ENCODE measurements around the gene EMC6. TPM values are rescaled to one million over a fixed set of nuclear protein-coding genes. Genes with fewer than 3 reads are reported as not detected.

The EMC6 gene
- total RNA-seq, 5 donors from 2014 or later (not counting 1 experiment from before 2014, with no cell fraction given) = 22.4 to 36.2 (median 33.6) TPM

DNA sequence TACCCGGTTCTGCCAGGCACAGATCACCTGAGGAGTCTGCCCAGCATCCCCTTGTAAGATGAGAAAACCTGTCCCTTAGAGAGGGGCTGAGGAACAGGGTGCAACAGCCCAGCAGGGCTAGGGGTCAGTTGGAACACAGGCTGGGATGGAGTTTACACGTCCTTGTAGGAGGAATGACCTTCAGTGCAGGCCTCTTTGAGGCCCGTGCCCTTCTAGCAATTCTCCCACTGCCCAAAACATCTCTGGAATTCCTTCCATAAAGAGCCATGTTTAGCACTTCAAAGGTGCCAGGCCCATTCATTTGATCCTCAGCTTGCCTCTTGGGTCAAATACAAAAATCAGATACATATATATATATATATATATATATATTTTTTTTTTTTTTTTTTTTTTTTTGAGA is 27.6 kb upstream of the EMC6 start:
- Mint-ChIP-seq H3K36me3 (peaks cover 15% of the 10 kb centered on the region), H3K4me3 (no peak overlapping the region), H3K9me3 (no peaks in the 10 kb centered on the region), H3K27ac (no peak overlapping the region), H3K4me1 (peaks cover 10 to 16% (median 11%) of the 10 kb centered on the region in 3 donors), H3K27me3 (no peaks in the 10 kb centered on the region)
- Histone ChIP-seq H3K27ac (ENCODE audit: low read length) (no peak overlapping the region), H3K36me3 (ENCODE audit: control insufficient read depth in 2 of 2, extremely low read depth in 1 of 2, insufficient read depth in 1 of 2, low read length in 1 of 2) (no peaks in the 10 kb centered on the region), H3K27me3 (replicated peaks in 1 of 2; ENCODE audit: control insufficient read depth in 2 of 2, extremely low read depth in 1 of 2, insufficient read depth in 2 of 2, low read length in 1 of 2) (no peaks in the 10 kb centered on the region), H3K4me3 (ENCODE audit: control insufficient read depth in 1 of 2, extremely low read depth in 1 of 2, low read length in 1 of 2) (no peak overlapping the region), H3K9me3 (no peaks in the 10 kb centered on the region), H3K4me1 (ENCODE audit: control insufficient read depth in 1 of 2, extremely low read depth in 1 of 2, insufficient read depth in 2 of 2, low read length in 2 of 2) (peaks cover 0 to 11% of the 10 kb centered on the region in 2 experiments)
- no peak for ATAC-seq (replicated peaks in 1 of 4)
- ChIA-PET POLR2A (no interaction called here), CTCF (interaction anchor here in 1 of 2 donors (0.6 kb wide), 1 partner anchor 12 kb away, joined by 3 read pairs; no protein-coding TSS in a partner anchor)
- WGBS (ENCODE audit: insufficient coverage) = 85% methylated on average over 1 of the region's 3 CpGs
- DNase-seq = no peak

DNA sequence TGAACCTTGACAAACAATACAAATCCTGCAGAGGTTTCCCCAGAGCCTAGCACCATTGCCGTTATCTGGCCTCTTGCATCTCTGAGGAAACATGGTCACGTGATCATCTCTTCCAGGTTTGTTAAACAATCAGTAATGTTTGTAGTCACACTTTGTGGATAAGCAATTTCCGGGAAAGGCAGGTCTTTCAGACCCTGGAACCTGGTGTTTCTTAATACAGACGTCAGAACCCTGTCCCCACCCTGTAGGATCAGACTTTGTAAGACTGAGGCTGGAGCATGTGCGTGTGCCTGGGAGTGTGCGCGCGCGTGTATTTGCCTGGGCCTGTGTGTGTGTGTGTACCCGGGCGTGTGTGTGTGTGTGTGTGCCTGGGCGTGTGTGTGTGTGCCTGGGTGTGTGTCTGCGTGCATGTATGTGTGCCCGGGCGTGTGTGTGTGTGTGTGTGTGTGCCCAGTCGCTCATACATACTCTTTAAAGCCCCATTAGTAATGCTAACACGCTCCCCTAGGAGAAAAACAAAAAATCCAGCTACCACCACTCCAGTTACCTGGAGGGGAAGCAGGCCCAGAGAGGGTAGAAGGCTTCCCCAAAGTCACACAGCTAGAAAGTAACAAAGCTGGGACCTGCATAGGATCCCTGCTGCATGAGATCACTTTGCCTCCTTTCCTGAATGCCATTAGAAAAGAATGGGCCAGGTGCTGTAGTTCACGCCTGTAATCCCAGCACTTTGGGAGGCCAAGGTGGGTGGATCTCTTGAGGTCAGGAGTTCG is 26.7 kb upstream of the EMC6 start:
- H3K27ac ChIP-seq (ENCODE audit: low read length) = no peak overlapping the region
- H3K4me3 ChIP-seq (ENCODE audit: control insufficient read depth in 1 of 2, extremely low read depth in 1 of 2, low read length in 1 of 2) = no peak overlapping the region
- no peak overlapping the region for H3K4me3 Mint-ChIP-seq
- peaks cover 10 to 16% (median 11%) of the 10 kb centered on the region in 3 donors for H3K4me1 Mint-ChIP-seq
- ChIA-PET CTCF (no interaction called here), POLR2A (no interaction called here)
- 95% methylated on average over 4 of the region's 19 CpGs for WGBS (ENCODE audit: insufficient coverage)
- DNase-seq = no peak
- H3K36me3 ChIP-seq (ENCODE audit: control insufficient read depth in 2 of 2, extremely low read depth in 1 of 2, insufficient read depth in 1 of 2, low read length in 1 of 2) = no peaks in the 10 kb centered on the region
- no peaks in the 10 kb centered on the region for H3K9me3 ChIP-seq
- H3K27me3 ChIP-seq (replicated peaks in 1 of 2; ENCODE audit: control insufficient read depth in 2 of 2, extremely low read depth in 1 of 2, insufficient read depth in 2 of 2, low read length in 1 of 2) = no peaks in the 10 kb centered on the region
- peaks cover 15% of the 10 kb centered on the region for H3K36me3 Mint-ChIP-seq
- no peaks in the 10 kb centered on the region for H3K27me3 Mint-ChIP-seq
- ATAC-seq (replicated peaks in 1 of 4) = no peak
- H3K27ac Mint-ChIP-seq = no peak overlapping the region
- H3K9me3 Mint-ChIP-seq = no peaks in the 10 kb centered on the region
- H3K4me1 ChIP-seq (ENCODE audit: control insufficient read depth in 1 of 2, extremely low read depth in 1 of 2, insufficient read depth in 2 of 2, low read length in 2 of 2) = peaks cover 0 to 10% of the 10 kb centered on the region in 2 experiments

DNA sequence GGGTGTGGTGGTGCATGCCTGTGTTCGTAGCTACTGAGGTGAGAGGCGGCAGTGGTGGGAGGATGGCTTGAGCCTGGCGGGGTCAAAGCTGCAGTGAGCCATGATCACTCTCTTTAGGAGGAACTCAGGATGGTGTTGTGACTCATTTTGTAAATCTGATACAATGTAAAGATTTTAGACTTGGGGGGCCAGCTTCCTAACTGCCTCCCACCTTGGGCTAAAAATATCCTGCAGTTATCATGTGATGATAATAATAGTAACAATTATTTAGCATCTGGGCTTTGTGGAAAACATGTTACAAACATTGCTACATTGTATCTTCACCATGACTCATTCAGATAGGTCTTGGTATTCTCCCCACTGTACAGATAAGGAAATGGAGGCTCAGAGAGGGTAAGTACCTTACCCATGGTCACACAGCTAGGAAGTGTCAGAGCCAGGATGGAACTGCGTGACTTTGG is 24.7 kb upstream of the EMC6 start:
- CTCF ChIA-PET = no interaction called here
- no peak for DNase-seq
- no peak for ATAC-seq (replicated peaks in 1 of 4)
- no peak overlapping the region for H3K27ac Mint-ChIP-seq
- peaks cover 19% of the 10 kb centered on the region for H3K36me3 Mint-ChIP-seq
- Histone ChIP-seq H3K4me3 (ENCODE audit: control insufficient read depth in 1 of 2, extremely low read depth in 1 of 2, low read length in 1 of 2) (no peak overlapping the region), H3K9me3 (no peaks in the 10 kb centered on the region), H3K27me3 (replicated peaks in 1 of 2; ENCODE audit: control insufficient read depth in 2 of 2, extremely low read depth in 1 of 2, insufficient read depth in 2 of 2, low read length in 1 of 2) (no peaks in the 10 kb centered on the region), H3K4me1 (ENCODE audit: control insufficient read depth in 1 of 2, extremely low read depth in 1 of 2, insufficient read depth in 2 of 2, low read length in 2 of 2) (peaks cover 0 to 3% of the 10 kb centered on the region in 2 experiments), H3K27ac (ENCODE audit: low read length) (no peak overlapping the region), H3K36me3 (ENCODE audit: control insufficient read depth in 2 of 2, extremely low read depth in 1 of 2, insufficient read depth in 1 of 2, low read length in 1 of 2) (peaks cover 0 to 4% of the 10 kb centered on the region in 2 donors)
- no peak overlapping the region for H3K4me3 Mint-ChIP-seq
- H3K9me3 Mint-ChIP-seq = no peaks in the 10 kb centered on the region
- H3K27me3 Mint-ChIP-seq = no peaks in the 10 kb centered on the region
- POLR2A ChIA-PET = no interaction called here
- WGBS (ENCODE audit: insufficient coverage) = 92% methylated on average over 3 of the region's 4 CpGs
- peaks cover 0 to 7% (median 0%) of the 10 kb centered on the region in 3 donors for H3K4me1 Mint-ChIP-seq

DNA sequence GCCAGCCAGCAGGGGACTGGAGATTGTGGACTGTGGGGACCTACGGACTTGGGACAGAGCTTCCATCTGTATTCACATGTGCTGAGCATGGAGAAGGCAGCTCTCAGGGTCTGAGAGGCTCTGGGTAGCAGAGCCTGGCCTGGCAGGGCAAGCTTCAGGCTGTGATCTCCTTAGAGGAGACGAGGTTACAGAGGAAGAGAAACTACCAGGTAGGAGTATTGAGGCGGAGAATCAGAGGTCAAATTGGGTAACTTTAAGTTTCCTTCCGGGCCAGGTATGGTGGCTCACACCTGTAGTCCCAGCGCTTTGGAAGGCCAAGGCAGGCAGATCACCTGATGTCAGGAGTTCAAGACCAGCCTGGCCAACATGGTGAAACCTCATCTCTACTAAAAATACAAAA is 23.3 kb upstream of the EMC6 start:
- H3K27ac Mint-ChIP-seq = no peak overlapping the region
- Histone ChIP-seq H3K4me1 (ENCODE audit: control insufficient read depth in 1 of 2, extremely low read depth in 1 of 2, insufficient read depth in 2 of 2, low read length in 2 of 2) (peaks cover 0 to 3% of the 10 kb centered on the region in 2 experiments), H3K4me3 (ENCODE audit: control insufficient read depth in 1 of 2, extremely low read depth in 1 of 2, low read length in 1 of 2) (no peak overlapping the region), H3K27ac (ENCODE audit: low read length) (no peak overlapping the region), H3K27me3 (replicated peaks in 1 of 2; ENCODE audit: control insufficient read depth in 2 of 2, extremely low read depth in 1 of 2, insufficient read depth in 2 of 2, low read length in 1 of 2) (no peaks in the 10 kb centered on the region), H3K9me3 (no peaks in the 10 kb centered on the region), H3K36me3 (ENCODE audit: control insufficient read depth in 2 of 2, extremely low read depth in 1 of 2, insufficient read depth in 1 of 2, low read length in 1 of 2) (peaks cover 0 to 9% of the 10 kb centered on the region in 2 donors)
- ATAC-seq (replicated peaks in 1 of 4) (no peak), DNase-seq (no peak)
- CTCF ChIA-PET = no interaction called here
- no peak overlapping the region for H3K4me3 Mint-ChIP-seq
- WGBS (ENCODE audit: insufficient coverage) = 69% methylated on average over 5 of the region's 5 CpGs
- POLR2A ChIA-PET = no interaction called here
- no peaks in the 10 kb centered on the region for H3K4me1 Mint-ChIP-seq
- no peaks in the 10 kb centered on the region for H3K9me3 Mint-ChIP-seq
- H3K36me3 Mint-ChIP-seq = peaks cover 20% of the 10 kb centered on the region
- H3K27me3 Mint-ChIP-seq = no peaks in the 10 kb centered on the region

DNA sequence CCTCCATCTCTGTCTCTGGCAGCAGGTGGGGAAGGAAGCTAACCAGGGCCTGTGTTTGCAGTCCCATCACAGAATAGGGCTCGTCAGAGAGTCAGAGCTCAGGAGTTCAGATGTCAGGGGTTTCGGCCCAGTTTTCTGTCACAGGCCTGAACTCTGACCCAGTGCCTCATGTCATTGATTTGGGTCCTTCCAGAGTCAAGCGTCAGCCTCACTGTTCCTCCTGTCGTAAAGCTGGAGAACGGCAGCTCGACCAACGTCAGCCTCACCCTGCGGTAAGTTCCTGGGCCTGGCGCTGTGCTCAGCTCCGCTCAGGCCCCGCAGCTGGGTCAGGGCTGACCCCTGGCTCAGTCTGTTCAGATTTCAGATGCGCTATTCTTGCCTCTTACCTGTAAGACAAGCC is 21.4 kb upstream of the EMC6 start:
- Mint-ChIP-seq H3K27ac (no peak overlapping the region), H3K27me3 (no peaks in the 10 kb centered on the region), H3K36me3 (peaks cover 20% of the 10 kb centered on the region), H3K9me3 (no peaks in the 10 kb centered on the region), H3K4me3 (no peak overlapping the region), H3K4me1 (no peaks in the 10 kb centered on the region)
- ChIA-PET CTCF (interaction anchor here in 1 of 2 donors (1.0 kb wide), 1 partner anchor 11 kb away, joined by 3 read pairs; the partner anchor contains the start of genes CTNS and SHPK), POLR2A (no interaction called here)
- WGBS (ENCODE audit: insufficient coverage) = 86% methylated on average over 12 of the region's 12 CpGs
- Histone ChIP-seq H3K36me3 (ENCODE audit: control insufficient read depth in 2 of 2, extremely low read depth in 1 of 2, insufficient read depth in 1 of 2, low read length in 1 of 2) (peaks cover 0 to 9% of the 10 kb centered on the region in 2 donors), H3K27me3 (replicated peaks in 1 of 2; ENCODE audit: control insufficient read depth in 2 of 2, extremely low read depth in 1 of 2, insufficient read depth in 2 of 2, low read length in 1 of 2) (no peaks in the 10 kb centered on the region), H3K9me3 (no peaks in the 10 kb centered on the region), H3K4me3 (ENCODE audit: control insufficient read depth in 1 of 2, extremely low read depth in 1 of 2, low read length in 1 of 2) (no peak overlapping the region), H3K27ac (ENCODE audit: low read length) (no peak overlapping the region), H3K4me1 (ENCODE audit: control insufficient read depth in 1 of 2, extremely low read depth in 1 of 2, insufficient read depth in 2 of 2, low read length in 2 of 2) (peaks cover 0 to 3% of the 10 kb centered on the region in 2 experiments)
- no peak for DNase-seq
- ATAC-seq (replicated peaks in 1 of 4) = no peak

DNA sequence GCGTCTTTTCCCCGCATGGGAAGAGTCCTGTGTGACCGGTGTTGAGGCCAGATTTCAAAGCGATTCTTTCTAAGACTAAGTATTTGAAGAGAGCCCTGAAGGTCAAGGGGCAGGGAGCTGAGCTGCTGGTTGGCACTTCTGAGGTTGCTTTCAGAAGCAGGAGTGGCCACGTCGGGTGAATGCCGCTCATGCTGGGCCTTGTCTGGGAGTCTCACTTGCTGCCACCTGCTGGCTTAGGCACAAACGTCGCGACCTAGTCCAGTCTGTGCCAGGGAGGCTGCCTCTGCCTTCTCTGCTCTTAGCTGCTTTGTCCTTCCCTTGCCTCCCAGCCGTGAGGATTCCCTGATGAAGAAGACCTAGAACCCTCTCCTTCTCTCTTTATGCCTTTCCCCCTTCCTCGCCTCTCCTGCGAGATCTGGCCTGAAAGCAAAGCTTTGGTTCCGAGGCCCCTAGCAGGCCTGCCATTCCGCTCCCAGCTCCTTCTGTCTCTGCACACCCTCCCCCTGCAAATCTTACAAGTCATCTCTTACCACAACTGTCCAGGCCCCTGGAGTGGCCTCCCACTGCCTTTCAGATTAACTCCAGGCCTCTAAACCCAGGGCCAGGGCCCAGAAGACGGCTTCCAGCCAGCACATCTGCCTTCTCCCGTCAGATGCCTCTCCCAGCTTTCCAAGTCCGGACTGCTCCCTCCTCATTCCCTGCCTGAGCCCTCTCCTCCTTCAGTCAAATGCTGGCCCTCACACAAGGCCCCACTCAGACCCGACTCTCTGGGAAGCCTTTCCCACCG is 20.6 kb upstream of the EMC6 start:
- no peaks in the 10 kb centered on the region for H3K27me3 Mint-ChIP-seq
- Histone ChIP-seq H3K27ac (ENCODE audit: low read length) (no peak overlapping the region), H3K4me1 (ENCODE audit: control insufficient read depth in 1 of 2, extremely low read depth in 1 of 2, insufficient read depth in 2 of 2, low read length in 2 of 2) (peaks cover 0 to 3% of the 10 kb centered on the region in 2 experiments), H3K4me3 (ENCODE audit: control insufficient read depth in 1 of 2, extremely low read depth in 1 of 2, low read length in 1 of 2) (no peak overlapping the region), H3K9me3 (no peaks in the 10 kb centered on the region), H3K36me3 (ENCODE audit: control insufficient read depth in 2 of 2, extremely low read depth in 1 of 2, insufficient read depth in 1 of 2, low read length in 1 of 2) (peaks cover 0 to 9% of the 10 kb centered on the region in 2 donors), H3K27me3 (replicated peaks in 1 of 2; ENCODE audit: control insufficient read depth in 2 of 2, extremely low read depth in 1 of 2, insufficient read depth in 2 of 2, low read length in 1 of 2) (no peaks in the 10 kb centered on the region)
- ChIA-PET CTCF (interaction anchor here in 1 of 2 donors (1.0 kb wide), 1 partner anchor 12 kb away, joined by 3 read pairs; the partner anchor contains the start of genes CTNS and SHPK), POLR2A (no interaction called here)
- no peaks in the 10 kb centered on the region for H3K4me1 Mint-ChIP-seq
- H3K36me3 Mint-ChIP-seq = peaks cover 20% of the 10 kb centered on the region
- no peak overlapping the region for H3K4me3 Mint-ChIP-seq
- ATAC-seq (replicated peaks in 1 of 4) (peak; percentile 52 to 65 (median 58)), DNase-seq (peak in 21 of 35 experiments; percentile 4 to 47 (median 19))
- H3K9me3 Mint-ChIP-seq = no peaks in the 10 kb centered on the region
- H3K27ac Mint-ChIP-seq = no peak overlapping the region
- 69% methylated on average over 17 of the region's 20 CpGs for WGBS (ENCODE audit: insufficient coverage)
